HepG2 (cell line): ENCODE results near the gene AFTPH. TPM values are rescaled to one million over a fixed set of nuclear protein-coding genes. Genes with fewer than 3 reads are reported as not detected.

Experiments
- ATAC-seq: fragments of 200-7000 bp; cut with Tn5 transposase; 3 replicates; pipeline ENCODE4 v1.9.1; 2020; ENCODE audit warnings: mild to moderate bottlenecking, moderate library complexity
- BruUV-seq: library from RNA; stranded (reverse); fragments of 400-500 nt; replicated peaks from 2 replicates; lab custom pipeline; 2021; lab: Mats Ljungman, UMichigan
- CTCF ChIA-PET: fragments of 300-600 bp; formaldehyde crosslinking; extraction: SDS; loops from one replicate; lab custom pipeline; 2021; ENCODE audit warnings: low total read pairs, inconsistent platforms, low intra/inter-chr PET ratio; lab: Yijun Ruan, JAX
- POLR2A ChIA-PET: fragments of 350-600 bp; sonication (Branson Sonifier 250); formaldehyde crosslinking; loops from one replicate; lab custom pipeline; 2020; ENCODE audit warnings: antibody characterized with exemption, inconsistent platforms; lab: Yijun Ruan, JAX
- DNase-seq: peaks from one replicate; pipeline ENCODE4 v3.0.0-alpha.2; 2015; ENCODE audit warnings: low spot score
- FAIRE-seq: peaks from 3 replicates; lab custom pipeline; 2011; peaks lifted over from hg19 to GRCh38; lab: Jason Lieb, UNC
- H2AFZ ChIP-seq: one replicate; pipeline ENCODE4 v1.6.1; 2011; ENCODE audit warnings: low read length, inconsistent platforms
- H3K27ac ChIP-seq: fragments of 300-600 bp; 3 replicates; pipeline ENCODE4 v1.8.0; 2011; ENCODE audit warnings: mixed run types, mild to moderate bottlenecking, mixed read lengths, low read length, inconsistent platforms; ENCODE audit not compliant: insufficient read depth; ENCODE audit errors: extremely low read length
- H3K27me3 ChIP-seq, 2 experiments: fragments of 200-600 bp in 1 of 2; 2 replicates in 1 of 2; 3 replicates in 1 of 2; pipeline versions ENCODE4 v1.6.0 to v1.8.0; 2011; ENCODE audit warnings: low read length in 2 of 2, mild to moderate bottlenecking in 2 of 2, moderate library complexity in 2 of 2, inconsistent platforms in 1 of 2; ENCODE audit not compliant: insufficient read depth in 2 of 2, control insufficient read depth in 1 of 2
- H3K36me3 ChIP-seq, 2 experiments: fragments of 200-600 bp in 1 of 2; replicated peaks in 1 of 2; 2 replicates in 1 of 2; 3 replicates in 1 of 2; pipeline versions ENCODE4 v1.5.1 to v1.8.0; 2011; ENCODE audit warnings: low read length in 2 of 2, inconsistent platforms in 1 of 2; ENCODE audit not compliant: insufficient read depth in 2 of 2, control insufficient read depth in 1 of 2
- H3K4me1 ChIP-seq: 2 replicates; pipeline ENCODE4 v1.5.1; 2012; ENCODE audit warnings: low read length, inconsistent platforms; ENCODE audit not compliant: insufficient read depth
- H3K4me2 ChIP-seq: 2 replicates; pipeline ENCODE4 v1.6.0; 2011; ENCODE audit warnings: low read depth, low read length, inconsistent platforms
- H3K4me3 ChIP-seq, 3 experiments: fragments of 200-600 bp in 1 of 3; sonication (generic), shearing (Covaris generic) in 1 of 3; replicated peaks in 1 of 3; 2 replicates each; pipeline ENCODE4 v1.5.1; 2011 to 2016; ENCODE audit warnings: low read length in 3 of 3, inconsistent platforms in 2 of 3, low read depth in 2 of 3, mild to moderate bottlenecking in 2 of 3, control low read depth in 1 of 3, mixed read lengths in 1 of 3; ENCODE audit not compliant: insufficient read depth in 1 of 3
- H3K79me2 ChIP-seq: one replicate; pipeline ENCODE4 v1.6.1; 2011; ENCODE audit warnings: low read length, inconsistent platforms; ENCODE audit not compliant: insufficient read depth
- H3K9ac ChIP-seq: 2 replicates; pipeline ENCODE4 v1.6.0; 2011; ENCODE audit warnings: mild to moderate bottlenecking, low read depth, low read length, inconsistent platforms; ENCODE audit not compliant: insufficient read depth
- H3K9me3 ChIP-seq: 2 replicates; pipeline ENCODE4 v1.5.1; 2012; ENCODE audit warnings: mild to moderate bottlenecking, low read length
- H4K20me1 ChIP-seq: 2 replicates; pipeline ENCODE4 v1.6.0; 2011; ENCODE audit warnings: inconsistent platforms, mild to moderate bottlenecking, low read length, moderate library complexity; ENCODE audit not compliant: insufficient read depth
- PAWR ChIP-seq: sonication (generic); formaldehyde crosslinking; IDR thresholded peaks from 2 replicates; pipeline ENCODE4 v1.4.0; 2020; ENCODE audit warnings: missing genetic modification reagents, mild to moderate bottlenecking, borderline replicate concordance
- ZBTB40 ChIP-seq, 2 experiments: fragments of 450-650 bp in 1 of 2; sonication (generic) in 1 of 2; formaldehyde crosslinking in 1 of 2; IDR thresholded peaks; 2 replicates each; pipeline versions ENCODE4 v1.6.1 to v1.8.0; 2016 to 2022; ENCODE audit warnings: antibody characterized with exemption in 1 of 2, mild to moderate bottlenecking in 1 of 2, missing genetic modification reagents in 1 of 2
- WGBS: methylation state at CpG from one replicate; pipeline ENCODE4 v1.1.6; 2017; ENCODE audit warnings: low lambda C conversion rate; 5-methylcytosine and 5-hydroxymethylcytosine counted together
- in situ Hi-C: cut with HindIII; loops from 2 replicates; pipeline ENCODE4 v1.10.0; 2017; ENCODE audit warnings: low pct_unique_long_range_greater_than_20kb; ENCODE audit not compliant: extremely low pct_ligation_motif_present
- intact Hi-C: fragments of 100-400 bp; cut with micrococcal nuclease; formaldehyde crosslinking; loops from one replicate; pipeline ENCODE4 v1.10.0; 2022; ENCODE audit not compliant: unreplicated experiment
- polyA plus RNA-seq, 8 experiments: library from polyadenylated mRNA; depleted of rRNA in 3 of 8; stranded (reverse) in 7 of 8; unstranded in 1 of 8; fragments of >200 nt; fragmentation: Illumina TruSeq in 4 of 8; extraction: Trizol in 4 of 8; gene quantifications; 2 replicates each; pipeline versions ENCODE4 v1.2.1 to v1.2.3, GENCODE V29; 2011 to 2016; ENCODE audit warnings: low read depth in 4 of 8, missing spikeins in 1 of 8, mixed read lengths in 1 of 8; ENCODE audit not compliant: insufficient read depth in 1 of 8
- total RNA-seq, 5 experiments: library from RNA; depleted of rRNA; stranded (reverse); fragments of >200 nt; fragmentation: Illumina TruSeq; extraction: Trizol; gene quantifications; 2 replicates each; pipeline ENCODE4 v1.2.3, GENCODE V29; 2016; ENCODE audit warnings: low read depth in 1 of 5

Gene AFTPH
- total and polyA plus RNA-seq, 2 of the 13 experiments (the other 11 are each of a cell fraction or from before 2014, with no cell fraction given), result 27.5 to 36.8 TPM

GRCh38 chr2:64563436-64563938 lies 39.4 kb downstream of the AFTPH start:
- in situ Hi-C loops (loop anchor here (5.0 kb wide), 1 partner anchor 231 kb away; no protein-coding TSS in a partner anchor), intact Hi-C loops (loop anchor here (5.0 kb wide), 1 partner anchor 516 kb away; no protein-coding TSS in a partner anchor)
- TF ChIP-seq PAWR, result no peak
- no peak for TF ChIP-seq ZBTB40 (IDR thresholded peaks at IDR 0.05)
- TF ChIP-seq ZBTB40 (CRISPR knock-in tag; IDR thresholded peaks at IDR 0.05), result peak; percentile 94
- H4K20me1 ChIP-seq, result no peaks in the 10 kb centered on the region
- no TSS peak for BruUV-seq
- no peak overlapping the region for H3K9ac ChIP-seq
- H3K27ac ChIP-seq, result no peak overlapping the region
- no peaks in the 10 kb centered on the region for H3K9me3 ChIP-seq
- H3K36me3 ChIP-seq, result peaks cover 0 to 4% of the 10 kb centered on the region in 2 experiments; a peak in 1 of 5 replicates
- FAIRE-seq, result no peak
- H3K79me2 ChIP-seq, result no peaks in the 10 kb centered on the region
- no peaks in the 10 kb centered on the region for H3K27me3 ChIP-seq
- 95% methylated on average over 6 of the region's 6 CpGs for WGBS
- DNase-seq, result no peak
- H3K4me2 ChIP-seq, result no peak overlapping the region
- CTCF ChIA-PET, result interaction anchor here (2.8 kb wide), 1 partner anchor 41 kb away, joined by 38 read pairs; the partner anchor contains the start of gene AFTPH
- POLR2A ChIA-PET, result no interaction called here
- no peak overlapping the region for H2AFZ ChIP-seq
- ATAC-seq, result no peak
- H3K4me3 ChIP-seq, result no peak overlapping the region
- H3K4me1 ChIP-seq, result no peaks in the 10 kb centered on the region
